Fibroblast of lung (primary cell): ENCODE measurements around the gene UBE3C. TPM values are rescaled to one million over a fixed set of nuclear protein-coding genes. Genes with fewer than 3 reads are reported as not detected.

Experiments
- DNase-seq, 2 donors: peaks; one replicate each; pipeline versions ENCODE4 v3.0.0 to v3.0.0-alpha.2; 2010; ENCODE audit warnings: low read depth in 2 of 2
- H2AFZ ChIP-seq: 2 replicates; pipeline ENCODE4 v1.5.1; 2012; ENCODE audit warnings: low read length, control low read depth, inconsistent platforms
- H3K27ac ChIP-seq: 2 replicates; pipeline ENCODE4 v1.5.1; 2011; ENCODE audit warnings: low read length, control low read depth; ENCODE audit not compliant: insufficient read depth
- H3K27me3 ChIP-seq: 2 replicates; pipeline ENCODE4 v1.5.1; 2011; ENCODE audit warnings: mild to moderate bottlenecking, low read length; ENCODE audit not compliant: control insufficient read depth, insufficient read depth
- H3K36me3 ChIP-seq: 2 replicates; pipeline ENCODE4 v1.5.1; 2011; ENCODE audit warnings: low read length; ENCODE audit not compliant: control insufficient read depth, insufficient read depth
- H3K4me1 ChIP-seq: 2 replicates; pipeline ENCODE4 v1.5.1; 2011; ENCODE audit warnings: low read length; ENCODE audit not compliant: control insufficient read depth, insufficient read depth; ENCODE audit errors: extremely low read depth
- H3K4me2 ChIP-seq: 2 replicates; pipeline ENCODE4 v1.5.1; 2011; ENCODE audit warnings: low read length, control low read depth; ENCODE audit not compliant: insufficient read depth; ENCODE audit errors: extremely low read depth
- H3K4me3 ChIP-seq, 4 experiments: fragments of 200-600 bp in 1 of 4; sonication (generic) in 1 of 4; replicated peaks in 1 of 4; 2 replicates each; pipeline ENCODE4 v1.5.1; 2011 to 2016; ENCODE audit warnings: low read length in 4 of 4, low read depth in 3 of 4, mild to moderate bottlenecking in 3 of 4, control low read depth in 2 of 4, inconsistent platforms in 1 of 4, mixed read lengths in 1 of 4; ENCODE audit not compliant: insufficient read depth in 1 of 4; ENCODE audit errors: control extremely low read depth in 1 of 4
- H3K79me2 ChIP-seq: 2 replicates; pipeline ENCODE4 v1.5.1; 2012; ENCODE audit warnings: mild to moderate bottlenecking, low read length, inconsistent platforms; ENCODE audit not compliant: control insufficient read depth, insufficient read depth
- H3K9ac ChIP-seq: 2 replicates; pipeline ENCODE4 v1.5.1; 2011; ENCODE audit warnings: mild to moderate bottlenecking, low read length, control low read depth; ENCODE audit not compliant: insufficient read depth
- H3K9me3 ChIP-seq: 2 replicates; pipeline ENCODE4 v1.5.1; 2012; ENCODE audit warnings: low read depth, low read length; ENCODE audit not compliant: control insufficient read depth, insufficient read depth
- H4K20me1 ChIP-seq: 2 replicates; pipeline ENCODE4 v1.5.1; 2011; ENCODE audit warnings: low read length; ENCODE audit not compliant: control insufficient read depth, insufficient read depth; ENCODE audit errors: extremely low read depth
- CTCF ChIP-seq, 2 donors: IDR thresholded peaks in 1 of 2; conservative IDR thresholded peaks in 1 of 2; 1 replicate in 1 of 2; 2 replicates in 1 of 2; pipeline ENCODE4 v1.5.1; 2011 to 2012; ENCODE audit warnings: low read length in 2 of 2, control low read depth in 1 of 2, inconsistent platforms in 1 of 2, low read depth in 1 of 2, mild to moderate bottlenecking in 1 of 2
- EZH2 ChIP-seq: IDR thresholded peaks from 2 replicates; pipeline ENCODE4 v1.5.1; 2012; ENCODE audit warnings: low read length, control low read depth, mild to moderate bottlenecking; ENCODE audit errors: missing control alignments
- polyA plus RNA-seq, 2 donors: library from polyadenylated mRNA; depleted of rRNA in 1 of 2; stranded (reverse) in 1 of 2; unstranded in 1 of 2; fragments of >200 nt; gene quantifications; 2 replicates each; pipeline ENCODE4 v1.2.1, GENCODE V29; 2011 to 2012; ENCODE audit warnings: missing spikeins in 1 of 2
- total RNA-seq: library from RNA; depleted of rRNA; stranded (reverse); fragments of >200 nt; gene quantifications from 2 replicates; pipeline ENCODE4 v1.2.1, GENCODE V29; 2014

Gene UBE3C
- total and polyA plus RNA-seq, 2 donors (not counting 1 experiment from before 2014, with no cell fraction given) = 76.2 to 91.0 TPM

- no peaks in the 10 kb centered on the region for H3K4me1 ChIP-seq
- no peaks in the 10 kb centered on the region for H3K36me3 ChIP-seq
- no peak overlapping the region for H3K4me2 ChIP-seq
- H4K20me1 ChIP-seq = no peaks in the 10 kb centered on the region
- H3K79me2 ChIP-seq = no peaks in the 10 kb centered on the region
- H2AFZ ChIP-seq = no peak overlapping the region
- H3K27ac ChIP-seq = no peak overlapping the region
- H3K9ac ChIP-seq = no peak overlapping the region
- H3K27me3 ChIP-seq = no peaks in the 10 kb centered on the region
- no peak overlapping the region for H3K4me3 ChIP-seq
- no peak for DNase-seq
- no peaks in the 10 kb centered on the region for H3K9me3 ChIP-seq
- no peak for TF ChIP-seq CTCF (conservative IDR thresholded peaks at IDR 0.05 in 1 of 2, IDR thresholded peaks at IDR 0.05 in 1 of 2; ENCODE audit: low read depth in 1 of 2, low read length in 2 of 2)
- no peak for TF ChIP-seq EZH2
Observed at GRCh38 chr7:157278167-157278790, 139.6 kb downstream of the UBE3C start.

GRCh38 chr7:157278791-157279724 lies 140.3 kb downstream of the UBE3C start:
- H3K27ac ChIP-seq = no peak overlapping the region
- no peaks in the 10 kb centered on the region for H3K9me3 ChIP-seq
- no peaks in the 10 kb centered on the region for H3K36me3 ChIP-seq
- no peaks in the 10 kb centered on the region for H3K79me2 ChIP-seq
- TF ChIP-seq CTCF (conservative IDR thresholded peaks at IDR 0.05 in 1 of 2, IDR thresholded peaks at IDR 0.05 in 1 of 2; ENCODE audit: low read depth in 1 of 2, low read length in 2 of 2) = no peak
- TF ChIP-seq EZH2 = no peak
- peak overlapping the region; percentile 70 for H3K9ac ChIP-seq
- H4K20me1 ChIP-seq = no peaks in the 10 kb centered on the region
- H3K27me3 ChIP-seq = no peaks in the 10 kb centered on the region
- peak overlapping the region in 3 of 4 experiments; percentile 4 to 54 (median 26) for H3K4me3 ChIP-seq
- DNase-seq = peak in 1 of 2 donors; percentile 25
- H3K4me1 ChIP-seq = no peaks in the 10 kb centered on the region
- H2AFZ ChIP-seq = peak overlapping the region; percentile 60
- H3K4me2 ChIP-seq = peak overlapping the region; percentile 80

- no peak overlapping the region for H3K27ac ChIP-seq
- H4K20me1 ChIP-seq = no peaks in the 10 kb centered on the region
- H3K9ac ChIP-seq = peak overlapping the region; percentile 70
- no peaks in the 10 kb centered on the region for H3K36me3 ChIP-seq
- peak overlapping the region in 3 of 4 experiments; percentile 4 to 54 (median 26) for H3K4me3 ChIP-seq
- H3K27me3 ChIP-seq = no peaks in the 10 kb centered on the region
- H3K4me1 ChIP-seq = no peaks in the 10 kb centered on the region
- H3K79me2 ChIP-seq = no peaks in the 10 kb centered on the region
- no peaks in the 10 kb centered on the region for H3K9me3 ChIP-seq
- peak overlapping the region; percentile 60 for H2AFZ ChIP-seq
- no peak for DNase-seq
- TF ChIP-seq CTCF (conservative IDR thresholded peaks at IDR 0.05 in 1 of 2, IDR thresholded peaks at IDR 0.05 in 1 of 2; ENCODE audit: low read depth in 1 of 2, low read length in 2 of 2) (no peak), EZH2 (no peak)
- peak overlapping the region; percentile 80 for H3K4me2 ChIP-seq
Observed at GRCh38 chr7:157279741-157280215, 141.1 kb downstream of the UBE3C start.
